RPMI7951 (cell line): ENCODE results near the gene MUC5B. TPM values are rescaled to one million over a fixed set of nuclear protein-coding genes. Genes with fewer than 3 reads are reported as not detected.

ENCODE experiments used
- DNase-seq: peaks from one replicate; pipeline ENCODE4 v3.0.0-alpha.2; 2012; ENCODE audit warnings: low read depth
- total RNA-seq: library from RNA; depleted of rRNA; stranded (reverse); fragments of >200 nt; shearing (Covaris generic); gene quantifications from 2 replicates; pipeline ENCODE4 v1.2.3, GENCODE V29; 2014

The MUC5B gene
- total RNA-seq, 1 experiment from 2014 or later, result not detected

- DNase-seq, result no peak
These were observed 57.5 kb downstream of the MUC5B start for GRCh38 chr11:1280116-1281035.

- DNase-seq, result no peak
These were observed 58.6 kb downstream of the MUC5B start for GRCh38 chr11:1281326-1281973.

GRCh38 chr11:1281974-1282365 lies 59.1 kb downstream of the MUC5B start:
- no peak for DNase-seq

GRCh38 chr11:1283091-1283511 lies 60.2 kb downstream of the MUC5B start:
- no peak for DNase-seq

- DNase-seq, result no peak
These were observed 61.0 kb downstream of the MUC5B start for GRCh38 chr11:1283906-1284305.

- no peak for DNase-seq
These were observed 62.5 kb downstream of the MUC5B start for GRCh38 chr11:1285316-1285744.

- no peak for DNase-seq
These were observed 63.0 kb downstream of the MUC5B start for GRCh38 chr11:1285876-1286275.

GRCh38 chr11:1287928-1288327 lies 65.1 kb downstream of the MUC5B start:
- no peak for DNase-seq

GRCh38 chr11:1288426-1289151 lies 65.7 kb downstream of the MUC5B start:
- no peak for DNase-seq

GRCh38 chr11:1289211-1289935 lies 66.5 kb downstream of the MUC5B start:
- DNase-seq, result no peak

GRCh38 chr11:1290052-1291040 lies 67.5 kb downstream of the MUC5B start:
- DNase-seq, result no peak

- no peak for DNase-seq
These were observed 68.6 kb downstream of the MUC5B start for GRCh38 chr11:1291295-1292017.

GRCh38 chr11:1292018-1292643 lies 69.3 kb downstream of the MUC5B start:
- DNase-seq, result no peak

- DNase-seq, result no peak
These were observed 70.1 kb downstream of the MUC5B start for GRCh38 chr11:1292644-1293618.

GRCh38 chr11:1293619-1294015 lies 70.8 kb downstream of the MUC5B start:
- DNase-seq, result no peak

GRCh38 chr11:1295086-1295485 lies 72.2 kb downstream of the MUC5B start:
- DNase-seq, result no peak

GRCh38 chr11:1295591-1295990 lies 72.7 kb downstream of the MUC5B start:
- no peak for DNase-seq

GRCh38 chr11:1296287-1296686 lies 73.4 kb downstream of the MUC5B start:
- DNase-seq, result no peak
